Liver (tissue), 9 donors: Measurements from ENCODE around the gene FOXK2. TPM values are rescaled to one million over a fixed set of nuclear protein-coding genes. Genes with fewer than 3 reads are reported as not detected.
A peak's percentile ranks its signal among the peaks of the same experiment; 100 is the strongest.

ENCODE experiments used
- DNase-seq: peaks from one replicate; pipeline ENCODE4 v3.0.0-alpha.2; 2017; ENCODE audit warnings: low spot score
- H3K27ac ChIP-seq, 2 donors: one replicate each; pipeline ENCODE4 v1.7.0; 2013; ENCODE audit warnings: inconsistent platforms in 2 of 2, low read length in 2 of 2, control low read depth in 1 of 2, low read depth in 1 of 2, mild to moderate bottlenecking in 1 of 2
- H3K27me3 ChIP-seq, 4 donors: one replicate each; pipeline versions ENCODE4 v1.6.1 to v1.7.0; 2013; ENCODE audit warnings: low read length in 3 of 4, inconsistent platforms in 1 of 4, mild to moderate bottlenecking in 1 of 4, moderate library complexity in 1 of 4; ENCODE audit not compliant: control insufficient read depth in 4 of 4, insufficient read depth in 4 of 4
- H3K36me3 ChIP-seq, 4 donors: one replicate each; pipeline versions ENCODE4 v1.6.1 to v1.7.0; 2013; ENCODE audit warnings: low read length in 3 of 4, mild to moderate bottlenecking in 3 of 4, low read depth in 1 of 4, moderate library complexity in 1 of 4; ENCODE audit not compliant: control insufficient read depth in 4 of 4, insufficient read depth in 3 of 4
- H3K4me1 ChIP-seq, 4 donors: one replicate each; pipeline versions ENCODE4 v1.6.1 to v1.7.0; 2013; ENCODE audit warnings: low read length in 3 of 4, mild to moderate bottlenecking in 3 of 4, moderate library complexity in 1 of 4; ENCODE audit not compliant: control insufficient read depth in 4 of 4, insufficient read depth in 4 of 4
- H3K4me3 ChIP-seq, 3 donors: one replicate each; pipeline versions ENCODE4 v1.6.1 to v1.7.0; 2013; ENCODE audit warnings: low read length in 3 of 3, control low read depth in 1 of 3, low read depth in 1 of 3, mild to moderate bottlenecking in 1 of 3
- H3K9ac ChIP-seq, 2 donors: one replicate each; pipeline ENCODE4 v1.7.0; 2013; ENCODE audit warnings: low read length in 2 of 2, mild to moderate bottlenecking in 2 of 2, moderate library complexity in 2 of 2, control low read depth in 1 of 2, low read depth in 1 of 2
- H3K9me3 ChIP-seq, 4 donors: one replicate each; pipeline versions ENCODE4 v1.6.1 to v1.7.0; 2013; ENCODE audit warnings: low read length in 3 of 4; ENCODE audit not compliant: control insufficient read depth in 4 of 4
- EGR1 ChIP-seq, 2 donors: IDR thresholded peaks; 2 replicates each; pipeline ENCODE4 v1.6.1; 2016 to 2018; ENCODE audit warnings: antibody characterized with exemption in 2 of 2, low read depth in 2 of 2
- FOXA2 ChIP-seq: IDR thresholded peaks from 2 replicates; pipeline ENCODE4 v1.6.1; 2016; ENCODE audit warnings: antibody characterized with exemption
- HNF4A ChIP-seq, 2 donors: conservative IDR thresholded peaks; 2 replicates each; pipeline ENCODE4 v1.6.1; 2016; ENCODE audit warnings: antibody characterized with exemption in 2 of 2, mild to moderate bottlenecking in 2 of 2
- HNF4G ChIP-seq: IDR thresholded peaks from 2 replicates; pipeline ENCODE4 v1.6.1; 2016; ENCODE audit warnings: antibody characterized with exemption
- JUND ChIP-seq, 2 donors: IDR thresholded peaks; 2 replicates each; pipeline ENCODE4 v1.6.1; 2016; ENCODE audit warnings: antibody characterized with exemption in 2 of 2
- NR2F2 ChIP-seq: IDR thresholded peaks from 2 replicates; pipeline ENCODE4 v1.6.1; 2016; ENCODE audit warnings: antibody characterized with exemption
- RAD21 ChIP-seq, 2 donors: IDR thresholded peaks; 2 replicates each; pipeline ENCODE4 v1.6.1; 2016; ENCODE audit warnings: antibody characterized with exemption in 2 of 2, mild to moderate bottlenecking in 2 of 2
- RXRA ChIP-seq, 2 donors: IDR thresholded peaks; 2 replicates each; pipeline ENCODE4 v1.6.1; 2017 to 2018; ENCODE audit warnings: antibody characterized with exemption in 2 of 2, mild to moderate bottlenecking in 1 of 2
- TAF1 ChIP-seq: conservative IDR thresholded peaks from 2 replicates; pipeline ENCODE4 v1.6.1; 2016; ENCODE audit warnings: antibody characterized with exemption, mild to moderate bottlenecking
- YY1 ChIP-seq: IDR thresholded peaks from 2 replicates; pipeline ENCODE4 v1.6.1; 2016; ENCODE audit warnings: antibody characterized with exemption, mild to moderate bottlenecking
- WGBS: extraction: QIAGEN DNeasy Blood & Tissue Kit; methylation state at CpG from one replicate; pipeline ENCODE4 v1.1.7; 2013; 5-methylcytosine and 5-hydroxymethylcytosine counted together
- polyA plus RNA-seq, 2 donors: library from polyadenylated mRNA; stranded (reverse) in 1 of 2; unstranded in 1 of 2; fragments of 200-250 nt in 1 of 2; fragments of >200 nt in 1 of 2; fragmentation: Nextera tagmentation in 1 of 2; extraction: Ambion mirVana in 1 of 2; gene quantifications; one replicate each; pipeline versions ENCODE4 v1.2.1 to v1.2.3, GENCODE V29; 2013 to 2015
- total RNA-seq, 2 donors: library from RNA; depleted of rRNA; stranded (reverse); fragments of >200 nt; gene quantifications; one replicate each; pipeline ENCODE4 v1.2.3, GENCODE V29; 2014
- TF ChIP-seq, protein P1 (sequence below): IDR thresholded peaks from 2 replicates; pipeline ENCODE4 v1.6.1; 2016; ENCODE audit warnings: antibody characterized with exemption
- TF ChIP-seq, protein P2 (sequence below): IDR thresholded peaks from 2 replicates; pipeline ENCODE4 v1.6.1; 2016; ENCODE audit warnings: antibody characterized with exemption
- TF ChIP-seq, protein P3 (sequence below): IDR thresholded peaks from 2 replicates; pipeline ENCODE4 v1.6.1; 2016; ENCODE audit warnings: antibody characterized with exemption
- TF ChIP-seq, protein P4 (sequence below): fragments of 150-350 bp; IDR thresholded peaks from 2 replicates; pipeline ENCODE4 v1.5.1; 2017; ENCODE audit warnings: improper control_type of control experiment, low read depth, low read length; ENCODE audit not compliant: missing input control
- TF ChIP-seq, protein P5 (sequence below): IDR thresholded peaks from 2 replicates; pipeline ENCODE4 v1.6.1; 2016; ENCODE audit warnings: antibody characterized with exemption, mild to moderate bottlenecking
- donor health status: healthy.
- donor health status: healthy.
- donor health status: healthy.
- donor health status: healthy.
- donor health status: healthy.

The FOXK2 gene
- total and polyA plus RNA-seq, 4 donors = 3.1 to 16.2 (median 10.8) TPM

- under 1% methylated on average over 54 of the region's 54 CpGs for WGBS
- DNase-seq = peak; percentile 40
- Histone ChIP-seq H3K9ac (peak overlapping the region; percentile 33 to 78), H3K4me3 (peak overlapping the region; percentile 80 to 94 (median 89)), H3K9me3 (no peaks in the 10 kb centered on the region), H3K27me3 (no peaks in the 10 kb centered on the region), H3K27ac (peak overlapping the region; percentile 85 to 92), H3K36me3 (peaks cover 0 to 14% (median 10%) of the 10 kb centered on the region in 4 donors), H3K4me1 (peaks cover 3 to 19% (median 14%) of the 10 kb centered on the region in 4 donors)
- TF ChIP-seq JUND (IDR thresholded peaks at IDR 0.05) (no peak), HNF4A (conservative IDR thresholded peaks at IDR 0.05) (no peak), TAF1 (no peak), YY1 (no peak), NR2F2 (no peak), RAD21 (IDR thresholded peaks at IDR 0.05) (no peak), RXRA (IDR thresholded peaks at IDR 0.05) (no peak), EGR1 (IDR thresholded peaks at IDR 0.05; ENCODE audit: low read depth in 2 of 2) (no peak), FOXA2 (no peak), HNF4G (no peak)
- TF ChIP-seq, protein P1, sequence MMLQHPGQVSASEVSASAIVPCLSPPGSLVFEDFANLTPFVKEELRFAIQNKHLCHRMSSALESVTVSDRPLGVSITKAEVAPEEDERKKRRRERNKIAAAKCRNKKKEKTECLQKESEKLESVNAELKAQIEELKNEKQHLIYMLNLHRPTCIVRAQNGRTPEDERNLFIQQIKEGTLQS = no peak
- TF ChIP-seq, protein P2, sequence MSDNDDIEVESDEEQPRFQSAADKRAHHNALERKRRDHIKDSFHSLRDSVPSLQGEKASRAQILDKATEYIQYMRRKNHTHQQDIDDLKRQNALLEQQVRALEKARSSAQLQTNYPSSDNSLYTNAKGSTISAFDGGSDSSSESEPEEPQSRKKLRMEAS = no peak
- TF ChIP-seq, protein P3, sequence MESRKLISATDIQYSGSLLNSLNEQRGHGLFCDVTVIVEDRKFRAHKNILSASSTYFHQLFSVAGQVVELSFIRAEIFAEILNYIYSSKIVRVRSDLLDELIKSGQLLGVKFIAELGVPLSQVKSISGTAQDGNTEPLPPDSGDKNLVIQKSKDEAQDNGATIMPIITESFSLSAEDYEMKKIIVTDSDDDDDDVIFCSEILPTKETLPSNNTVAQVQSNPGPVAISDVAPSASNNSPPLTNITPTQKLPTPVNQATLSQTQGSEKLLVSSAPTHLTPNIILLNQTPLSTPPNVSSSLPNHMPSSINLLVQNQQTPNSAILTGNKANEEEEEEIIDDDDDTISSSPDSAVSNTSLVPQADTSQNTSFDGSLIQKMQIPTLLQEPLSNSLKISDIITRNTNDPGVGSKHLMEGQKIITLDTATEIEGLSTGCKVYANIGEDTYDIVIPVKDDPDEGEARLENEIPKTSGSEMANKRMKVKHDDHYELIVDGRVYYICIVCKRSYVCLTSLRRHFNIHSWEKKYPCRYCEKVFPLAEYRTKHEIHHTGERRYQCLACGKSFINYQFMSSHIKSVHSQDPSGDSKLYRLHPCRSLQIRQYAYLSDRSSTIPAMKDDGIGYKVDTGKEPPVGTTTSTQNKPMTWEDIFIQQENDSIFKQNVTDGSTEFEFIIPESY = no peak
- TF ChIP-seq, protein P4, sequence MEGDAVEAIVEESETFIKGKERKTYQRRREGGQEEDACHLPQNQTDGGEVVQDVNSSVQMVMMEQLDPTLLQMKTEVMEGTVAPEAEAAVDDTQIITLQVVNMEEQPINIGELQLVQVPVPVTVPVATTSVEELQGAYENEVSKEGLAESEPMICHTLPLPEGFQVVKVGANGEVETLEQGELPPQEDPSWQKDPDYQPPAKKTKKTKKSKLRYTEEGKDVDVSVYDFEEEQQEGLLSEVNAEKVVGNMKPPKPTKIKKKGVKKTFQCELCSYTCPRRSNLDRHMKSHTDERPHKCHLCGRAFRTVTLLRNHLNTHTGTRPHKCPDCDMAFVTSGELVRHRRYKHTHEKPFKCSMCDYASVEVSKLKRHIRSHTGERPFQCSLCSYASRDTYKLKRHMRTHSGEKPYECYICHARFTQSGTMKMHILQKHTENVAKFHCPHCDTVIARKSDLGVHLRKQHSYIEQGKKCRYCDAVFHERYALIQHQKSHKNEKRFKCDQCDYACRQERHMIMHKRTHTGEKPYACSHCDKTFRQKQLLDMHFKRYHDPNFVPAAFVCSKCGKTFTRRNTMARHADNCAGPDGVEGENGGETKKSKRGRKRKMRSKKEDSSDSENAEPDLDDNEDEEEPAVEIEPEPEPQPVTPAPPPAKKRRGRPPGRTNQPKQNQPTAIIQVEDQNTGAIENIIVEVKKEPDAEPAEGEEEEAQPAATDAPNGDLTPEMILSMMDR = no peak
- TF ChIP-seq, protein P5, sequence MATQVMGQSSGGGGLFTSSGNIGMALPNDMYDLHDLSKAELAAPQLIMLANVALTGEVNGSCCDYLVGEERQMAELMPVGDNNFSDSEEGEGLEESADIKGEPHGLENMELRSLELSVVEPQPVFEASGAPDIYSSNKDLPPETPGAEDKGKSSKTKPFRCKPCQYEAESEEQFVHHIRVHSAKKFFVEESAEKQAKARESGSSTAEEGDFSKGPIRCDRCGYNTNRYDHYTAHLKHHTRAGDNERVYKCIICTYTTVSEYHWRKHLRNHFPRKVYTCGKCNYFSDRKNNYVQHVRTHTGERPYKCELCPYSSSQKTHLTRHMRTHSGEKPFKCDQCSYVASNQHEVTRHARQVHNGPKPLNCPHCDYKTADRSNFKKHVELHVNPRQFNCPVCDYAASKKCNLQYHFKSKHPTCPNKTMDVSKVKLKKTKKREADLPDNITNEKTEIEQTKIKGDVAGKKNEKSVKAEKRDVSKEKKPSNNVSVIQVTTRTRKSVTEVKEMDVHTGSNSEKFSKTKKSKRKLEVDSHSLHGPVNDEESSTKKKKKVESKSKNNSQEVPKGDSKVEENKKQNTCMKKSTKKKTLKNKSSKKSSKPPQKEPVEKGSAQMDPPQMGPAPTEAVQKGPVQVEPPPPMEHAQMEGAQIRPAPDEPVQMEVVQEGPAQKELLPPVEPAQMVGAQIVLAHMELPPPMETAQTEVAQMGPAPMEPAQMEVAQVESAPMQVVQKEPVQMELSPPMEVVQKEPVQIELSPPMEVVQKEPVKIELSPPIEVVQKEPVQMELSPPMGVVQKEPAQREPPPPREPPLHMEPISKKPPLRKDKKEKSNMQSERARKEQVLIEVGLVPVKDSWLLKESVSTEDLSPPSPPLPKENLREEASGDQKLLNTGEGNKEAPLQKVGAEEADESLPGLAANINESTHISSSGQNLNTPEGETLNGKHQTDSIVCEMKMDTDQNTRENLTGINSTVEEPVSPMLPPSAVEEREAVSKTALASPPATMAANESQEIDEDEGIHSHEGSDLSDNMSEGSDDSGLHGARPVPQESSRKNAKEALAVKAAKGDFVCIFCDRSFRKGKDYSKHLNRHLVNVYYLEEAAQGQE = no peak
Observed at GRCh38 chr17:82647593-82648164, 128.1 kb downstream of the FOXK2 start.
